Chondrocyte (in vitro differentiated cells): ENCODE data around the gene ASTN1. TPM values are rescaled to one million over a fixed set of nuclear protein-coding genes. Genes with fewer than 3 reads are reported as not detected.

Experiments
- DNase-seq: peaks from one replicate; pipeline ENCODE4 v3.0.0; 2021; ENCODE audit warnings: mixed read lengths, low spot score
- H3K27ac Mint-ChIP-seq: one replicate; pipeline ENCODE4 v1.8.0; 2021; ENCODE audit warnings: mild to moderate bottlenecking, moderate library complexity, mixed read lengths; ENCODE audit not compliant: unreplicated experiment
- H3K27me3 Mint-ChIP-seq: 2 replicates; pipeline ENCODE4 v1.8.0; 2021; ENCODE audit warnings: low read depth, mixed read lengths
- H3K36me3 Mint-ChIP-seq: 2 replicates; pipeline ENCODE4 v1.8.0; 2021; ENCODE audit warnings: low read depth, mixed read lengths
- H3K4me1 Mint-ChIP-seq: 2 replicates; pipeline ENCODE4 v1.8.0; 2021; ENCODE audit warnings: low read depth, mild to moderate bottlenecking, mixed read lengths
- H3K4me3 Mint-ChIP-seq: one replicate; pipeline ENCODE4 v1.8.0; 2021; ENCODE audit warnings: mild to moderate bottlenecking, moderate library complexity, mixed read lengths; ENCODE audit not compliant: unreplicated experiment
- H3K9me3 Mint-ChIP-seq: 2 replicates; pipeline ENCODE4 v1.8.0; 2021; ENCODE audit warnings: low read depth, mixed read lengths
- total RNA-seq: library from RNA; stranded (reverse); gene quantifications from 3 replicates; pipeline ENCODE4 v1.2.1, GENCODE V29; 2021
- TF ChIP-seq, protein P1 (sequence below): fragments of 200-600 bp; sonication (generic); IDR thresholded peaks from 2 replicates; pipeline ENCODE4 v1.5.0; 2021; ENCODE audit warnings: antibody characterized with exemption, mild to moderate bottlenecking, moderate library complexity

The ASTN1 gene
- total RNA-seq, 1 donor from 2014 or later, result not detected

DNA sequence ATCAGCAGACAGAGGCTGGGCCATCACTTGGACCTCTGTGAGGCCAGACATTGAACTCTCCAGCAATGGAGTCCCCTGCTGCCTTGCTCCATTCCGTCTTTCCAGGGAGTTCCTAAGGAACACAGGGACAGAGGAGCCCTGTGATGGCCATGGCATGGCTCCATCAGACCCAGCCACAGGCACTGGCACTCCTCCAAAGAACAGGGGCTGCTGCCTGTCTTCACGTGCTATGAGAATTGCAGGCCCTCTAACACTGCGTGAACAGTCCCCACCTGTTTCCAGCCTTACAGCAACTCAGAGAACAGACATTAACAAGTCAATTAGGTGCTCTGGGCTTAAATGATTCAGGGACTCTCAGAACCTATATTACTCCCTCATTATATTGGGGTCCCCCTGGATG is 140.8 kb downstream of the ASTN1 start:
- TF ChIP-seq, protein P1, sequence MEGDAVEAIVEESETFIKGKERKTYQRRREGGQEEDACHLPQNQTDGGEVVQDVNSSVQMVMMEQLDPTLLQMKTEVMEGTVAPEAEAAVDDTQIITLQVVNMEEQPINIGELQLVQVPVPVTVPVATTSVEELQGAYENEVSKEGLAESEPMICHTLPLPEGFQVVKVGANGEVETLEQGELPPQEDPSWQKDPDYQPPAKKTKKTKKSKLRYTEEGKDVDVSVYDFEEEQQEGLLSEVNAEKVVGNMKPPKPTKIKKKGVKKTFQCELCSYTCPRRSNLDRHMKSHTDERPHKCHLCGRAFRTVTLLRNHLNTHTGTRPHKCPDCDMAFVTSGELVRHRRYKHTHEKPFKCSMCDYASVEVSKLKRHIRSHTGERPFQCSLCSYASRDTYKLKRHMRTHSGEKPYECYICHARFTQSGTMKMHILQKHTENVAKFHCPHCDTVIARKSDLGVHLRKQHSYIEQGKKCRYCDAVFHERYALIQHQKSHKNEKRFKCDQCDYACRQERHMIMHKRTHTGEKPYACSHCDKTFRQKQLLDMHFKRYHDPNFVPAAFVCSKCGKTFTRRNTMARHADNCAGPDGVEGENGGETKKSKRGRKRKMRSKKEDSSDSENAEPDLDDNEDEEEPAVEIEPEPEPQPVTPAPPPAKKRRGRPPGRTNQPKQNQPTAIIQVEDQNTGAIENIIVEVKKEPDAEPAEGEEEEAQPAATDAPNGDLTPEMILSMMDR, result no peak
- no peak for DNase-seq
- H3K27ac Mint-ChIP-seq, result no peak overlapping the region
- H3K4me1 Mint-ChIP-seq, result no peaks in the 10 kb centered on the region
- H3K27me3 Mint-ChIP-seq, result peaks cover 9% of the 10 kb centered on the region
- no peaks in the 10 kb centered on the region for H3K36me3 Mint-ChIP-seq
- H3K9me3 Mint-ChIP-seq, result no peaks in the 10 kb centered on the region
- H3K4me3 Mint-ChIP-seq, result no peak overlapping the region

DNA sequence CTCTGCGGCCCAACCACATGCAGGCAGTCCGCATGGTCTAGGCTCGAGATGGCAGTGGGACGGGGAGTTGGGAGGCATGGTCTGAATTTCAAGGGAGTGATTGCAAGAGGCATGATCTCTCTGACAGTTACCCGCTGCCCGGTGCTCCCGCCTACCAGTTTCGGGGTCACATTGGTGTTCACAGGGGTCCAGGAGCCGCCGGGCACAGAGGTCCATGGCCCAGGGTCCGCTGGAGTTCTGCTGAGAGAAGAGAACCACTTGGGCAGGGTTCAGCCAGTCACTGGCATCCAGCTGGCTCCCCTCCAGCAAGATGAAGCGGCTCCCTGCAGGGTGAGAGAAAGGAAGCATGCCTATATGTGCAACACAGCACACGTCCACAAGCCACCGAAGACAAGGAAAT is 141.3 kb downstream of the ASTN1 start:
- no peak overlapping the region for H3K27ac Mint-ChIP-seq
- H3K4me1 Mint-ChIP-seq, result no peaks in the 10 kb centered on the region
- no peak overlapping the region for H3K4me3 Mint-ChIP-seq
- TF ChIP-seq, protein P1, result no peak
- no peaks in the 10 kb centered on the region for H3K36me3 Mint-ChIP-seq
- DNase-seq, result no peak
- no peaks in the 10 kb centered on the region for H3K9me3 Mint-ChIP-seq
- H3K27me3 Mint-ChIP-seq, result peaks cover 9% of the 10 kb centered on the region

DNA sequence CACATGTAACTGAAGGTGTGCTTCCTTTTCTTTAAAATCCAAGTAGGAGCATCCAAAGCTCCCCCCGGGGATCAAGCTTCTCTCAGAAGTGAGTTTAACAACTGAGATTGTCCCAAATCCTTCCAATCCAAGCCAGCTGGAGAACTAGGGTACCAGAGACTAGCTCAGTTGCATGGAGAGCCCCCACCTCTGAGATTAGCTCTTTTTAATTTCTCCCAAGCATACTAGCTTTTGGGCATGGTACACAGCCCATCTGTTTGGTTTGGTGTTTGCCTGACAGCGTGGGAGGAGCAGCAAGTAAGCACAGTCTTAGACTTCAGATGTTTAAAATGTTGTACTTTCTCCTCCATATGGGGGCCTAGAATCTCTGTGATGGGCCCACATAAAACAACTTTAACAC is 142.8 kb downstream of the ASTN1 start:
- no peaks in the 10 kb centered on the region for H3K4me1 Mint-ChIP-seq
- H3K27me3 Mint-ChIP-seq, result peaks cover 6% of the 10 kb centered on the region
- no peak overlapping the region for H3K4me3 Mint-ChIP-seq
- no peak overlapping the region for H3K27ac Mint-ChIP-seq
- no peaks in the 10 kb centered on the region for H3K9me3 Mint-ChIP-seq
- TF ChIP-seq, protein P1, result no peak
- DNase-seq, result no peak
- no peaks in the 10 kb centered on the region for H3K36me3 Mint-ChIP-seq

DNA sequence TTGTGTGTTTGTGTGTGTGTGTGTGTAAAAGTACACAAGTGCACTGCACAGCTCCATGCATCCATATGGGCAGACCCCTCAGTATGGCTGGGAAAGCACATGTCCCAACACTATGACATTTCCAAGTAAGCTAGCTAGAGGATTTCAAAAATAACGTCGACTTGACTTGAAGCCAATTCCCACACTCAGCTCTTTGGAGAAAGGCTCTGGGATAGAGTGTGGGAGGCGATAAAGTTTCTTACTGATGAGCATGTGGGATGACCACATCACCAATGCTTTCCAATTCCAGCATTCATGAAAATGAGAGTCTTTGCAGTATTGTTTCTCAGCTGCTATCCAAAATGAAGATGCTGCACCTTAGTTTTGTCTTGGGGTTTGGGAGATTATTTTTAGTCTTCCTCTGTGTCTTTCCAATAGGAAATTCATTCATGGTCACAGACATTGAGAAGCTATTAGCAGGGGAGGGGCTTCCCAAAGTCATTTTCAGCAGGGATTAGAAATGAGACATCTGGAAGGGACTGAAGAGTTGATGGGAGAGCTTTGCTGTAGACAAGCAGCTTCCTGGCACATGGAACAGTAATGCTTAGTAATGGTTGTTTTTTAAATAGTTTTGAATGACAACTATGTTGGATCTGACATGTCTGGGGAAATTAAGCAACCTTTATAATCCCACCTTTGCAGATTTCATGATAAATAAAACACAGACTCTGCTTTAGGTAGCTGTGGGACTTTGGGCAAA is 143.5 kb downstream of the ASTN1 start:
- Mint-ChIP-seq H3K9me3 (no peaks in the 10 kb centered on the region), H3K27me3 (peaks cover 6% of the 10 kb centered on the region), H3K4me3 (no peak overlapping the region), H3K4me1 (no peaks in the 10 kb centered on the region), H3K36me3 (no peaks in the 10 kb centered on the region), H3K27ac (no peak overlapping the region)
- TF ChIP-seq, protein P1, result no peak
- DNase-seq, result no peak

DNA sequence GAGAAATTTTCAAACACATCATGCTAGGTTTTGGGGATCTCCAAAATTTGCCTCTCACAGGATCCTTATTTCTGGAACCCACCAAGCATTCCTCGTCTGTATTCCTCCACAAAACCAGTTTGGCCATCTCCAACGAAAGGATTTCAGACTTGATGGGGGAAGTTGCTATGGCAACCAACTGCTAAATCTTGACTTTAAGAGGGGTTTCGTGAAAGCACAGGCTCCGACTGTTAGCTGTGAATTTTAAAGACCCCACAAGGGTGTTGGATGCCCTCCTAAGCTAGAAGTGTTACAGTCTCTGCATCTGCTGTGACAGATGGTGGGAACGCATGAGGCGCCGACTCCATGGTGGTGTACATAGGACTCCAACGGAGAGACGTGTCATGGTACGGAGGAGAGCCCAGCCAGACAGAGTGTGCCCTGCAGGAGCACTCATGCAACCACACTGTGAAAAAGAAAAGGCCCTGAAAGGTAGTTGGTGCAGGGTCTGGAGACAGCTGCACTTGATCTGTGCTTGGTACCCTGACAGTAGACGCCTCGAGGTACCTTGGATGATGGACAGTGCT is 147.1 kb downstream of the ASTN1 start:
- Mint-ChIP-seq H3K27me3 (peaks cover 7% of the 10 kb centered on the region), H3K4me1 (no peaks in the 10 kb centered on the region), H3K27ac (no peak overlapping the region), H3K9me3 (no peaks in the 10 kb centered on the region), H3K4me3 (no peak overlapping the region), H3K36me3 (no peaks in the 10 kb centered on the region)
- DNase-seq, result no peak
- TF ChIP-seq, protein P1, result no peak
